A549 treated with Hydrocortisone at 1 μM for 4 hours (cell line): ENCODE measurements around the gene NUP210. TPM values are rescaled to one million over a fixed set of nuclear protein-coding genes. Genes with fewer than 3 reads are reported as not detected.

Experiments used
- total RNA-seq: library from RNA; stranded (reverse); fragments of 200-300 nt; extraction: Qiagen RNA extraction; gene quantifications from 5 replicates; pipeline ENCODE4 v1.2.3, GENCODE V29; 2022

NUP210 gene
- total RNA-seq = 34.0 to 42.3 TPM (median 39.4 TPM) in 5 replicates

DNA sequence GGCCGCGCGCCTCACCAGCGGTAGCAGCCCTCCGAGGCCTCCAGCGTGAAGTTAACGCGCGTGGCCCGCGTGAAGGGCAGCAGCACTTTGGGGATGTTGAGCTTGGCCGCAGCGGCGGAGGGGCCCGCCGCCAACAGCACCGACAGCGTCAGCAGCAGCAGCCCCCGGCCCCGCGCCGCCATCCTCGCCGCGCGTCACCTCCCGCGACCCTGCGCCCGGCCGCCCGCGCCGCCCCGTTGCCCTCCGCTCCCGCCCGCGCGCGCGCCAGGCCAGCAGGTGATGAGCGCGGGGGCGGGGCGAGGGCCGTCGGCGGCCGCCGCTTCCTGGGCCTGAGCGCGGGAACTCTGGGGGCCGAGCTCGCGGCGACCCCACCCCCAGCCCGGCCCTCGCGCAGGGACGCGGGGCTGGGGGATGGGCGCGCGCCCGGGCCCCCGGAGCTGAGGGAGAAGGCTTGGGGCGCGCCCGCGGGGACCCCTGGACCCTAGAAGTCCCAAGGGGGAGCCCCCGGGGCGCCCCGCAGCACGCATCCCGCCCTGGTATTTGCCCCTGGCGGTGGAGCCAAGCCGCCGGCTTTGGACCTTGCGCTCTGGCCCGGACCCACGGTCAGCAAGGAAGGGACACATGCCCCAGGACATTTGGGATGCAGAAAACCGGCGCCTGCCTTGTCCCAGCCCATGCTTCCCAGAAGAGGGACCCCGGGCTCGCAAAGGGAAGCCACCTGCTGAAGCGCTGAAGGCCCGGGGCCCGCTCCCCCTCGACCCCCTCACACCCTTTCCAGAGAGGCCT lies at the start of gene NUP210:
Gene NUP210, minus strand, starts transcription at position 278 of the 786 bp plus-strand sequence. Its CDS starts 96 bp downstream, at position 182.

Other genes starting within 250 kb of the NUP210 start
- 7.3 to 9.7 TPM (median 8.0 TPM) in 5 replicates for gene HDAC11, start 60.0 kb upstream of the NUP210 start, total RNA-seq
- gene FBLN2, start 128.8 kb upstream of the NUP210 start, total RNA-seq = 1.8 to 3.3 TPM (median 2.5 TPM) in 5 replicates